ENCODE results near the gene SORBS1. TPM values are rescaled to one million over a fixed set of nuclear protein-coding genes. Genes with fewer than 3 reads are reported as not detected.

Gene SORBS1
- total and polyA plus RNA-seq, 9 of the 15 experiments (the other 6 are each of a cell fraction or from before 2014, with no cell fraction given) = 2.0 to 13.3 (median 6.5) TPM

DNA sequence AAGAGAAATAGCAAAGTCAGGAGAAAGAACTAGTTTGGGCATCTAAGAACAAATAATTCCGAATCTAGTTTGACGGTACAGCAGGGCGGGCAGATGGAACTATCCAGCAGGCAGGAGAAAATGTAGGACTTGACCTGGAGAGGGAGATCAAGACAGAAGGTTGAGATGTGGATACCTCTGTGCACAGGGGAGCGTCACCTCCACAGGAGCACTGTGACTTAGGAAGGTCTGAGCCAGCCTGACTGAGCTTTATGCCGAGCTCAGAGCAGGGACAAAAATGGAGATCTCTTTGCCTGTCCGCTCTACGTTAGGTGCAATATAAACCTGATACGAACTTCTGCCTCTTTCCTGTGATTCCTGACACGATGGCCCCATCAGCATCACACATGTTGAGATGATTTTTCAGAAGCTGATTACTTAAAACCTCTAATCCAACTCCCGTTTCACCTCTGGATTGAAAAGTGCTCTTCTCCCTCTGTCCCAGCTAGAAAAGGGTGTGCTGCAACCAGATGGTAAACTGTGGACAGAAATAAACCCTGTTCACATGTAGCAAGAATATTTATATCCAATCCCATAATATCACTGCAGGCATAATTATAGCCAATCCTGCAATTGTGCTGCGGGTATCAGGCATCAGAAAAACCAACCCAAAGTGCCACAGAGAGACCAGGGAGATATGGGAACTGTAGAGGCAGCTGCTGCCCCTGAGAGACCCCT is 13.6 kb upstream of the SORBS1 start (continued):
- TF ChIP-seq, protein P1, sequence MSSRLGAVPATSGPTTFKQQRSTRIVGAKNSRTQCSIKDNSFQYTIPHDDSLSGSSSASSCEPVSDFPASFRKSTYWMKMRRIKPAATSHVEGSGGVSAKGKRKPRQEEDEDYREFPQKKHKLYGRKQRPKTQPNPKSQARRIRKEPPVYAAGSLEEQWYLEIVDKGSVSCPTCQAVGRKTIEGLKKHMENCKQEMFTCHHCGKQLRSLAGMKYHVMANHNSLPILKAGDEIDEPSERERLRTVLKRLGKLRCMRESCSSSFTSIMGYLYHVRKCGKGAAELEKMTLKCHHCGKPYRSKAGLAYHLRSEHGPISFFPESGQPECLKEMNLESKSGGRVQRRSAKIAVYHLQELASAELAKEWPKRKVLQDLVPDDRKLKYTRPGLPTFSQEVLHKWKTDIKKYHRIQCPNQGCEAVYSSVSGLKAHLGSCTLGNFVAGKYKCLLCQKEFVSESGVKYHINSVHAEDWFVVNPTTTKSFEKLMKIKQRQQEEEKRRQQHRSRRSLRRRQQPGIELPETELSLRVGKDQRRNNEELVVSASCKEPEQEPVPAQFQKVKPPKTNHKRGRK (tag; IDR thresholded peaks at IDR 0.05) = no peak
- no peak for TF ChIP-seq RBM22 (IDR thresholded peaks at IDR 0.05; ENCODE audit: low read depth, low read length, poor library complexity, severe bottlenecking)
- TF ChIP-seq, protein P2, sequence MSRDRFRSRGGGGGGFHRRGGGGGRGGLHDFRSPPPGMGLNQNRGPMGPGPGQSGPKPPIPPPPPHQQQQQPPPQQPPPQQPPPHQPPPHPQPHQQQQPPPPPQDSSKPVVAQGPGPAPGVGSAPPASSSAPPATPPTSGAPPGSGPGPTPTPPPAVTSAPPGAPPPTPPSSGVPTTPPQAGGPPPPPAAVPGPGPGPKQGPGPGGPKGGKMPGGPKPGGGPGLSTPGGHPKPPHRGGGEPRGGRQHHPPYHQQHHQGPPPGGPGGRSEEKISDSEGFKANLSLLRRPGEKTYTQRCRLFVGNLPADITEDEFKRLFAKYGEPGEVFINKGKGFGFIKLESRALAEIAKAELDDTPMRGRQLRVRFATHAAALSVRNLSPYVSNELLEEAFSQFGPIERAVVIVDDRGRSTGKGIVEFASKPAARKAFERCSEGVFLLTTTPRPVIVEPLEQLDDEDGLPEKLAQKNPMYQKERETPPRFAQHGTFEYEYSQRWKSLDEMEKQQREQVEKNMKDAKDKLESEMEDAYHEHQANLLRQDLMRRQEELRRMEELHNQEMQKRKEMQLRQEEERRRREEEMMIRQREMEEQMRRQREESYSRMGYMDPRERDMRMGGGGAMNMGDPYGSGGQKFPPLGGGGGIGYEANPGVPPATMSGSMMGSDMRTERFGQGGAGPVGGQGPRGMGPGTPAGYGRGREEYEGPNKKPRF (IDR thresholded peaks at IDR 0.05; ENCODE audit: low read depth, low read length) = no peak
- TF ChIP-seq MED1 (CRISPR knock-in tag; IDR thresholded peaks at IDR 0.05; ENCODE audit: borderline replicate concordance) = no peak

DNA sequence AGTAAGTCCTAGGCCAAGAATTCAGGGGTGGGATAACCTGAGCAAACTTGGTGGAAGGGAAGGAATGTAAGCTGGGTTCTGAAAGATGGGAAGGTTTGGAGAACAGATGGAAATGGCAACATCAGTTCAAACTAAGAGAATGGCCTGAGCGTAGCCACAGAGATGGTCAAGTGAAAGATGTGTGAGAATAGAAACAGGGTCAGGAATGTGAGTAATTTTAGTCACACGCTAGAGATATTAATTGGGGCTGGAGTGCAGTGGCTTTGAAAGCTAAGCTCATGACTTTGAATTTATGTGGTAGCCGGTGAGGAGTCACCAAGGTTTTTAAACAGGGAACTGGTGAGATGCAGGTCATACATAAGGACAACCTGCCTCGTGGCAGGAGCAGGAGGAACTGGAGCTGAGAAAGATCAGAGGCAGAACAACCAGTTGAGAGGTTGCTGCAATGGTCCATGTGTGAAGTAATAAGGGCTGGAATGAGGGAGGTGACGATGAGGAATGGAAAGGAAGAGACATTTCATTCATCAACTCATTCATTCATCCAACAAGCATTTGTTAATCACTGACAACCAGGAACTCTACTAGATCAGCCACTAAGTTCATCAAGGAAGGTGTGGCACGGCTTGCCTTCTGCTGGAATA is 12.9 kb upstream of the SORBS1 start:
- no TSS peak for BruUV-seq (replicated peaks)
- TF ChIP-seq ZNF124 (CRISPR knock-in tag; IDR thresholded peaks at IDR 0.05) = no peak
- no peak for TF ChIP-seq ZNF695 (CRISPR knock-in tag; IDR thresholded peaks at IDR 0.05)
- no peak for TF ChIP-seq ETV6 (IDR thresholded peaks at IDR 0.05; ENCODE audit: borderline replicate concordance in 1 of 2, low read depth in 2 of 2, low read length in 1 of 2)
- TF ChIP-seq ETV6 (CRISPR knock-in tag; IDR thresholded peaks at IDR 0.05; ENCODE audit: borderline replicate concordance) = no peak
- TF ChIP-seq, protein P3, sequence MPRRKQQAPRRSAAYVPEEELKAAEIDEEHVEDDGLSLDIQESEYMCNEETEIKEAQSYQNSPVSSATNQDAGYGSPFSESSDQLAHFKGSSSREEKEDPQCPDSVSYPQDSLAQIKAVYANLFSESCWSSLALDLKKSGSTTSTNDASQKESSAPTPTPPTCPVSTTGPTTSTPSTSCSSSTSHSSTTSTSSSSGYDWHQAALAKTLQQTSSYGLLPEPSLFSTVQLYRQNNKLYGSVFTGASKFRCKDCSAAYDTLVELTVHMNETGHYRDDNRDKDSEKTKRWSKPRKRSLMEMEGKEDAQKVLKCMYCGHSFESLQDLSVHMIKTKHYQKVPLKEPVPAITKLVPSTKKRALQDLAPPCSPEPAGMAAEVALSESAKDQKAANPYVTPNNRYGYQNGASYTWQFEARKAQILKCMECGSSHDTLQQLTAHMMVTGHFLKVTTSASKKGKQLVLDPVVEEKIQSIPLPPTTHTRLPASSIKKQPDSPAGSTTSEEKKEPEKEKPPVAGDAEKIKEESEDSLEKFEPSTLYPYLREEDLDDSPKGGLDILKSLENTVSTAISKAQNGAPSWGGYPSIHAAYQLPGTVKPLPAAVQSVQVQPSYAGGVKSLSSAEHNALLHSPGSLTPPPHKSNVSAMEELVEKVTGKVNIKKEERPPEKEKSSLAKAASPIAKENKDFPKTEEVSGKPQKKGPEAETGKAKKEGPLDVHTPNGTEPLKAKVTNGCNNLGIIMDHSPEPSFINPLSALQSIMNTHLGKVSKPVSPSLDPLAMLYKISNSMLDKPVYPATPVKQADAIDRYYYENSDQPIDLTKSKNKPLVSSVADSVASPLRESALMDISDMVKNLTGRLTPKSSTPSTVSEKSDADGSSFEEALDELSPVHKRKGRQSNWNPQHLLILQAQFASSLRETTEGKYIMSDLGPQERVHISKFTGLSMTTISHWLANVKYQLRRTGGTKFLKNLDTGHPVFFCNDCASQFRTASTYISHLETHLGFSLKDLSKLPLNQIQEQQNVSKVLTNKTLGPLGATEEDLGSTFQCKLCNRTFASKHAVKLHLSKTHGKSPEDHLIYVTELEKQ (CRISPR knock-in tag; IDR thresholded peaks at IDR 0.05) = no peak
- TF ChIP-seq ZNF644 (tag; IDR thresholded peaks at IDR 0.05; ENCODE audit: low read depth) = no peak
- TF ChIP-seq MCM2 (IDR thresholded peaks at IDR 0.05; ENCODE audit: low read depth) = no peak
- TF ChIP-seq MCM7 (IDR thresholded peaks at IDR 0.05) = no peak
- no peak for TF ChIP-seq HNRNPUL1 (IDR thresholded peaks at IDR 0.05; ENCODE audit: low read length)

More for the DNA sequence above, 12.9 kb upstream of the SORBS1 start:
- no peaks in the 10 kb centered on the region for H4K20me1 ChIP-seq (replicated peaks; ENCODE audit: control insufficient read depth, insufficient read depth, low read length)
- FAIRE-seq = no peak
- intact Hi-C loops (cut with micrococcal nuclease) = no loop called here
- H3K36me3 ChIP-seq (ENCODE audit: control insufficient read depth, insufficient read depth, low read length) = no peaks in the 10 kb centered on the region
- H3K4me3 ChIP-seq = no peak overlapping the region
- H3K9me1 ChIP-seq (ENCODE audit: control insufficient read depth, insufficient read depth, low read length) = no peaks in the 10 kb centered on the region
- WGBS (ENCODE audit: insufficient coverage, low coverage, missing lambda C conversion rate) = 18% methylated on average over 6 of the region's 6 CpGs
- no peak for ATAC-seq
- ChIA-PET CTCF (ENCODE audit: low intra/inter-chr PET ratio) (no interaction called here), POLR2A (no interaction called here)
- no peak for DNase-seq (ENCODE audit: extremely low read depth in 1 of 4, low spot score in 3 of 4)
- H3K27me3 ChIP-seq (ENCODE audit: control insufficient read depth in 2 of 2, insufficient read depth in 2 of 2, low read length in 2 of 2) = no peaks in the 10 kb centered on the region; a peak in 1 of 5 replicates
- no peaks in the 10 kb centered on the region for H3K9me3 ChIP-seq (replicated peaks; ENCODE audit: control insufficient read depth, insufficient read depth, low read depth, low read length)
- no peaks in the 10 kb centered on the region for H3K79me2 ChIP-seq (ENCODE audit: control insufficient read depth, insufficient read depth, low read length)
- in situ Hi-C loops (cut with MboI) = no loop called here
- no peak overlapping the region for H3K4me2 ChIP-seq (ENCODE audit: insufficient read depth, low read length)
- H3K27ac ChIP-seq (ENCODE audit: extremely low read depth, low read depth, low read length) = no peak overlapping the region
- no peaks in the 10 kb centered on the region; a peak in 1 of 5 replicates for H3K4me1 ChIP-seq (replicated peaks in 1 of 2; ENCODE audit: control insufficient read depth in 2 of 2, insufficient read depth in 2 of 2, low read length in 2 of 2)
- H3K9ac ChIP-seq (ENCODE audit: insufficient read depth in 1 of 2, low read depth in 2 of 2, low read length in 2 of 2) = no peak overlapping the region
- H2AFZ ChIP-seq (ENCODE audit: low read depth, low read length) = peak overlapping the region; percentile 70
